ENCODE results near the gene BLACAT1. TPM values are rescaled to one million over a fixed set of nuclear protein-coding genes. Genes with fewer than 3 reads are reported as not detected.

Gene BLACAT1
- total RNA-seq, 2 donors from 2014 or later = 6.8 TPM; not detected in 1

DNA sequence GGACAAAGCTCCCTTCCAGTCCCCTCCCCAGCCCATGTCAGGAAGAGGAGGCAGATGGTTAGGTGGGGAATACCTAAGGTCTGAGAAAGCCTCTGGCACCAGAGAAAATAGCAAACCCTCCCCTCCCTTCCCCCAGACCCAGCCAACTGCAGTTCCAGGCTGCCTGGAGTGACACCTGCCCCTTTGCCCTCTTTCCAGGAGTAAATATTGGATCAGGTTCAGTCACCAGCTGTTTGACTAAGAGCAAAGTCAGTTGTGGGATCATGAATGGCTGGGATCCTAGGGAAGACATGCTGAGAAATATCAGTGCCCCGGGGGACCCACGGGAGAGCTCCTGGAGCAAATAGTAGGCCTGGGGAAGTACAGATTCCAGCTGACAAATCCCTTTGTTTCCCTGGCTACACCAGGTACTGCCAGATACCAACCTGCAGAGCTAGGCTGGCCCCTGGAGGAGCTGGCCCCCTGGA is 36.4 kb upstream of the BLACAT1 start:
- DNase-seq (ENCODE audit: low spot score) = no peak
- intact Hi-C loops (cut with DNase I) = no loop called here
- H3K36me3 ChIP-seq = no peaks in the 10 kb centered on the region
- no peak overlapping the region for H3K4me3 ChIP-seq
- 57% methylated on average over 2 of the region's 2 CpGs for WGBS
- no peaks in the 10 kb centered on the region for H3K4me1 ChIP-seq (replicated peaks)
- H3K27me3 ChIP-seq (replicated peaks; ENCODE audit: insufficient read depth) = no peaks in the 10 kb centered on the region
- H3K9me3 ChIP-seq = no peaks in the 10 kb centered on the region
- no peak overlapping the region for H3K27ac ChIP-seq
- TF ChIP-seq POLR2A (IDR thresholded peaks at IDR 0.05) (no peak), CTCF (IDR thresholded peaks at IDR 0.05) (no peak), POLR2AphosphoS5 (IDR thresholded peaks at IDR 0.05) (no peak)

- intact Hi-C loops (cut with DNase I) = no loop called here
- Histone ChIP-seq H3K4me3 (no peak overlapping the region), H3K27ac (no peak overlapping the region), H3K9me3 (no peaks in the 10 kb centered on the region), H3K27me3 (replicated peaks; ENCODE audit: insufficient read depth) (no peaks in the 10 kb centered on the region), H3K4me1 (replicated peaks) (no peaks in the 10 kb centered on the region), H3K36me3 (no peaks in the 10 kb centered on the region)
- no peak for DNase-seq (ENCODE audit: low spot score)
- WGBS = 74% methylated on average over 4 of the region's 4 CpGs
- TF ChIP-seq CTCF (IDR thresholded peaks at IDR 0.05) = no peak
- no peak for TF ChIP-seq POLR2AphosphoS5 (IDR thresholded peaks at IDR 0.05)
- no peak for TF ChIP-seq POLR2A (IDR thresholded peaks at IDR 0.05)
These were observed 35.9 kb upstream of the BLACAT1 start for GRCh38 chr1:205491794-205492193.

DNA sequence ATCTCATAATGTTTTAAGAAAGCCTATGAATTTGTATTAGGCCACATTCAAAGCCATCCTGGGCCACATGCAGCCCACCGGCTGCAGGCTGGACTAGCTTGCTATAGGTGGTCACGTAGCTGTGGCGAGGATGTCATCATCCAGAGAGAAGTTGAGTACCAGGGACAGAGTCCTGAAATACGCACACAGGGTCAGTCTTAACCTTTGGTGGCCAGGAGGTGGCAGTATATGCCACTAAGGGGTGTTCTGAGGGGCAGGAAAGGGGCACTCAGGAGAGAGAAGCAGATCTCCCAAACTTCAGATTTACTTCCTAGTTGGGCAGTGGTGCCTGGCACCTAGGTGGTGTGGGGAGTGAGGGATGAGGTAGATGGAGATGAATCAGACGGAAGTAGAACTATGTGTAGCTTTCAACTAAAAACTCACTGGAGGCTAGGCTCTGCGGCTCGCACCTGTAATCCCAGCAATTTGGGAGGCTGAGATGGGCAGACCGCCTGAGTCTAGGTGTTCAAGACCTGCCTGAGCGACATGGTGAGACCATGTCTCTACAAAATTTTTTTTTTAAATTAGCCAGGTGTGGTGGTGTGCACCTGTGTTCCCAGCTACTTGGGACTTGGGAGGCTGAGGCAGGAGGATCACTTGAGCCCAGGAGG is 32.4 kb upstream of the BLACAT1 start:
- Histone ChIP-seq H3K4me3 (no peak overlapping the region), H3K9me3 (no peaks in the 10 kb centered on the region), H3K27me3 (replicated peaks; ENCODE audit: insufficient read depth) (no peaks in the 10 kb centered on the region), H3K27ac (no peak overlapping the region), H3K4me1 (replicated peaks) (no peaks in the 10 kb centered on the region), H3K36me3 (no peaks in the 10 kb centered on the region)
- WGBS = 48% methylated on average over 9 of the region's 9 CpGs
- intact Hi-C loops (cut with DNase I) = loop anchor here (1.0 kb wide), 1 partner anchor 36 kb away; no protein-coding TSS in a partner anchor
- peak; percentile 44 to 87 (median 83) for TF ChIP-seq CTCF (IDR thresholded peaks at IDR 0.05)
- no peak for TF ChIP-seq POLR2A (IDR thresholded peaks at IDR 0.05)
- TF ChIP-seq POLR2AphosphoS5 (IDR thresholded peaks at IDR 0.05) = peak; percentile 6
- peak; percentile 62 for DNase-seq (ENCODE audit: low spot score)

GRCh38 chr1:205486258-205486657 is 30.4 kb upstream of the BLACAT1 start:
- Histone ChIP-seq H3K4me1 (replicated peaks) (no peaks in the 10 kb centered on the region), H3K9me3 (no peaks in the 10 kb centered on the region), H3K27me3 (replicated peaks; ENCODE audit: insufficient read depth) (peaks cover 2% of the 10 kb centered on the region), H3K27ac (no peak overlapping the region), H3K4me3 (no peak overlapping the region), H3K36me3 (no peaks in the 10 kb centered on the region)
- TF ChIP-seq POLR2AphosphoS5 (IDR thresholded peaks at IDR 0.05) = no peak
- no peak for TF ChIP-seq CTCF (IDR thresholded peaks at IDR 0.05)
- TF ChIP-seq POLR2A (IDR thresholded peaks at IDR 0.05) = no peak
- DNase-seq (ENCODE audit: low spot score) = no peak
- WGBS = 90% methylated on average over 6 of the region's 6 CpGs
- intact Hi-C loops (cut with DNase I) = no loop called here

Data from prostate gland (tissue), 2 donors.